ENCODE data around the gene ZMIZ1.

DNA sequence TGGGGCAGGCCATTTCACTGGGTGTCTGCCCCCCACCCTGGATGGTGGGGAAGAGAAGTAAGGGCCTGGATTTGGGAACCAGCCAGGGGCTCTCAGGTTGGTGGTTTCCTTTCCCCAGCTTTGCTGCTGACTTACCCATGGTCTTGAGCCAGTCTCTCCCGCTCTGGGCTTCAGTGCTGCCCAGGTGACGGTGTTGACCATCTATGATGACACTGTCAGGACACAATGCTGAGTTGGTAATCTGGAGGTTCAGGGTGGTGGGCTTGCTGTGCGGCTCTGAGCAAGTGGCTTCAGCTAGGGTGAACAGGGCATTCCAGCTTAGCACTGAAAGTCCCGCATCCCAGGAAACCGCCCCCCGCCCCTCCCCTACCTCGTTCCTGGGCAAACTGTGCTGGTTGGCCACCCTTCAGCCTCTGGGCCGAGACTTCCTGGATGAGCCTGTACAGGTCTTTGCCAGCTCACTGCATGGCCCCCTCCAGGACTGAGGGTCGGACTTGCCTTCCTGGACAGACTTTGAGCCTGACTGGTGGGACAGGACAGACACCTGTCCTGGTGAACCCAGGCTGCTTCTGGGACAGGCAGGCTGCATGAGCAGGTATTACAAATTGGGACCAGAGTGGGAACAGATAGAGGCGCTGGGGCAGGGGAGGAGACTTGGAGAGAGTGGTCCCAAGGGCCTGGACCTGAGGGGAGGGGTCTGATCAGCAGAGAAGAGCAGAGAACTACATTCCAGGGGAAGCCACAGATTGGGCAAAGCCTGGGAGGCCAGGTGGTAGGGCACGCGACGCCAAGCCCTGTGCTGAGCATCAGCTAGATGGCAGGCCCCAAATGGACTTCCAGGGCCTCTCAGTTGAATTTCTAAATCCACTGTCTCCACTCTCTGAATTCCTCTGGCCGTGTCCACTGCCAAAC lies 19.9 kb upstream of the ZMIZ1 start:
- TF ChIP-seq, protein P1, sequence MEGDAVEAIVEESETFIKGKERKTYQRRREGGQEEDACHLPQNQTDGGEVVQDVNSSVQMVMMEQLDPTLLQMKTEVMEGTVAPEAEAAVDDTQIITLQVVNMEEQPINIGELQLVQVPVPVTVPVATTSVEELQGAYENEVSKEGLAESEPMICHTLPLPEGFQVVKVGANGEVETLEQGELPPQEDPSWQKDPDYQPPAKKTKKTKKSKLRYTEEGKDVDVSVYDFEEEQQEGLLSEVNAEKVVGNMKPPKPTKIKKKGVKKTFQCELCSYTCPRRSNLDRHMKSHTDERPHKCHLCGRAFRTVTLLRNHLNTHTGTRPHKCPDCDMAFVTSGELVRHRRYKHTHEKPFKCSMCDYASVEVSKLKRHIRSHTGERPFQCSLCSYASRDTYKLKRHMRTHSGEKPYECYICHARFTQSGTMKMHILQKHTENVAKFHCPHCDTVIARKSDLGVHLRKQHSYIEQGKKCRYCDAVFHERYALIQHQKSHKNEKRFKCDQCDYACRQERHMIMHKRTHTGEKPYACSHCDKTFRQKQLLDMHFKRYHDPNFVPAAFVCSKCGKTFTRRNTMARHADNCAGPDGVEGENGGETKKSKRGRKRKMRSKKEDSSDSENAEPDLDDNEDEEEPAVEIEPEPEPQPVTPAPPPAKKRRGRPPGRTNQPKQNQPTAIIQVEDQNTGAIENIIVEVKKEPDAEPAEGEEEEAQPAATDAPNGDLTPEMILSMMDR (IDR thresholded peaks at IDR 0.05) = no peak
- no peak for TF ChIP-seq POLR2A (IDR thresholded peaks at IDR 0.05)
